ENCODE data around the gene RAB11FIP2.

Gene RAB11FIP2

GRCh38 chr10:118003126-118003525, 43.6 kb downstream of the RAB11FIP2 start:
- no peak overlapping the region for H3K4me3 ChIP-seq (replicated peaks; ENCODE audit: low read depth, low read length)
- no peak for DNase-seq (ENCODE audit: low read depth)
- TF ChIP-seq, protein P1, sequence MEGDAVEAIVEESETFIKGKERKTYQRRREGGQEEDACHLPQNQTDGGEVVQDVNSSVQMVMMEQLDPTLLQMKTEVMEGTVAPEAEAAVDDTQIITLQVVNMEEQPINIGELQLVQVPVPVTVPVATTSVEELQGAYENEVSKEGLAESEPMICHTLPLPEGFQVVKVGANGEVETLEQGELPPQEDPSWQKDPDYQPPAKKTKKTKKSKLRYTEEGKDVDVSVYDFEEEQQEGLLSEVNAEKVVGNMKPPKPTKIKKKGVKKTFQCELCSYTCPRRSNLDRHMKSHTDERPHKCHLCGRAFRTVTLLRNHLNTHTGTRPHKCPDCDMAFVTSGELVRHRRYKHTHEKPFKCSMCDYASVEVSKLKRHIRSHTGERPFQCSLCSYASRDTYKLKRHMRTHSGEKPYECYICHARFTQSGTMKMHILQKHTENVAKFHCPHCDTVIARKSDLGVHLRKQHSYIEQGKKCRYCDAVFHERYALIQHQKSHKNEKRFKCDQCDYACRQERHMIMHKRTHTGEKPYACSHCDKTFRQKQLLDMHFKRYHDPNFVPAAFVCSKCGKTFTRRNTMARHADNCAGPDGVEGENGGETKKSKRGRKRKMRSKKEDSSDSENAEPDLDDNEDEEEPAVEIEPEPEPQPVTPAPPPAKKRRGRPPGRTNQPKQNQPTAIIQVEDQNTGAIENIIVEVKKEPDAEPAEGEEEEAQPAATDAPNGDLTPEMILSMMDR (IDR thresholded peaks at IDR 0.05; ENCODE audit: low read length, missing control alignments): no peak

- DNase-seq (ENCODE audit: low read depth): peak; percentile 60
- TF ChIP-seq, protein P1 (IDR thresholded peaks at IDR 0.05; ENCODE audit: low read length, missing control alignments): no peak
- H3K4me3 ChIP-seq (replicated peaks; ENCODE audit: low read depth, low read length): no peak overlapping the region
Measured at GRCh38 chr10:118002581-118002980, 44.2 kb downstream of the RAB11FIP2 start.

GRCh38 chr10:117997673-117998072, 49.1 kb downstream of the RAB11FIP2 start:
- DNase-seq (ENCODE audit: low read depth): no peak
- no peak overlapping the region for H3K4me3 ChIP-seq (replicated peaks; ENCODE audit: low read depth, low read length)
- TF ChIP-seq, protein P1 (IDR thresholded peaks at IDR 0.05; ENCODE audit: low read length, missing control alignments): no peak

DNA sequence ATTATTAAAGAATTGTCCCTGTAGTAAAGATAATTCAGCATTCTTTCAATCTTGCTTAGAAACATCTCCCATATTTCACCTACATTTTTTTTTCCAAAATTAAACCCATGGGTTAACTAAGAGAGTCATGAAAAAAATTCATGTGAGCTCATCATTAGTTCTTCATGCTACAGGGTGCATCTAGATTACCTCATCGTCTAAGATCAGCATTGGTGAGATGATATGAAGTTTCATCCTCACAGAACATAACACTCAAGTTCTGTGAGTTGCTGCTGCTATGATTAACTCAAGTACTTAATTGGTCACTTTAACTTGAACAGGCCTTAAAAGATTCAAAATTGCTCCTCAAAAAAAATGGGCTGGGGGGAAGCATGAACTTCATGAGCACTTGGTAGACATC, 50.0 kb downstream of the RAB11FIP2 start:
- H3K4me3 ChIP-seq (replicated peaks; ENCODE audit: low read depth, low read length): no peak overlapping the region
- TF ChIP-seq, protein P1 (IDR thresholded peaks at IDR 0.05; ENCODE audit: low read length, missing control alignments): no peak
- no peak for DNase-seq (ENCODE audit: low read depth)

GRCh38 chr10:117994771-117995170, 52.0 kb downstream of the RAB11FIP2 start:
- TF ChIP-seq, protein P1 (IDR thresholded peaks at IDR 0.05; ENCODE audit: low read length, missing control alignments): no peak
- H3K4me3 ChIP-seq (replicated peaks; ENCODE audit: low read depth, low read length): no peak overlapping the region
- DNase-seq (ENCODE audit: low read depth): no peak

DNA sequence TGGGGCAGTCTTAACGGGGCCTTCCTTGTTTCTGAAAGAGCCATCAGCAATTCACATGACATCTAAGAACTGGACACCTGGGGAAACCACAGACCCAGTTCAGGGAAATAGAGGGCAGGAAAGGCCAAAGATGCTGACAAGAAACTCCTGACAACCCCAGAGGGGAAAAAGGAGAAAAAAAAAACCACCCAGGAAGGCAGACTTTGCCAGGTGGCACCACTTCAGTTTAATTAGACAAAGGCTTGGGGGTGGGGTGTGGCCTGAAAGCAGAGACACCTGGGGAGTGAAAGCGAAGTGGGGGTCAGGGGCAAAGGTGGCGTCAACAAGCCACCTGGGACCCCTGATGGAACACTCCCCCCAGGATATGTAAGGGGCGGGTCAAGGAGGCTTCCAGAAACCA, 53.6 kb downstream of the RAB11FIP2 start:
- no peak overlapping the region for H3K4me3 ChIP-seq (replicated peaks; ENCODE audit: low read depth, low read length)
- TF ChIP-seq, protein P1 (IDR thresholded peaks at IDR 0.05; ENCODE audit: low read length, missing control alignments): no peak
- no peak for DNase-seq (ENCODE audit: low read depth)

DNA sequence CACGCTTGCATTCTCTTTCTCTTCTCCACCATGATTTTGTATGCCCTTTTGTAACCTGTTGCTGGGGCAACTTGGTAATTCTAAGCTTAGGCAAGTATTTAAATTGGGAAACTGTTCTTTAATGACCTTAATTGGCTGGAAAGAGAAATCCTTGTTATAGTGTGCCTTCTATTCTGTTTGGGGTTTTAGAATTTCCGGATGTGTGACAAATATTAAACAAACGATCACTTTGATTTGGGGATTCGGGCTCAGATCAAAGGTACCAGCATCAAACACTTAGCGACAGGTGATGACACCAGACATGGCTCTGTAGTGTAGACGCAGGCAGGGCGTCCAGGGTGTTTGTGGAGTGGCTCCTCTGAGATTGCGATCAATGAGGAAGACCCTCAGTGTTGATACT, 55.0 kb downstream of the RAB11FIP2 start:
- no peak for DNase-seq (ENCODE audit: low read depth)
- no peak overlapping the region for H3K4me3 ChIP-seq (replicated peaks; ENCODE audit: low read depth, low read length)
- TF ChIP-seq, protein P1 (IDR thresholded peaks at IDR 0.05; ENCODE audit: low read length, missing control alignments): no peak

Data from fibroblast of pulmonary artery (primary cell).